NCI-H1092 (cell line): Measurements from ENCODE around the gene ZNF804B.

Experiments
- DNase-seq: peaks from one replicate; lab custom pipeline; 2025; lab: John Stamatoyannopoulos, UW

Gene ZNF804B

GRCh38 chr7:88835147-88835728 is 75.7 kb downstream of the ZNF804B start:
- DNase-seq: peak; percentile 5

- no peak for DNase-seq
These were observed 82.7 kb downstream of the ZNF804B start for GRCh38 chr7:88842201-88842600.

GRCh38 chr7:88845091-88845490 is 85.6 kb downstream of the ZNF804B start:
- DNase-seq: no peak

- DNase-seq: no peak
These were observed 91.7 kb downstream of the ZNF804B start for GRCh38 chr7:88851220-88851619.

GRCh38 chr7:88859288-88859687 is 99.8 kb downstream of the ZNF804B start:
- DNase-seq: no peak

GRCh38 chr7:88866265-88866863 is 106.9 kb downstream of the ZNF804B start:
- no peak for DNase-seq

GRCh38 chr7:88867158-88867557 is 107.7 kb downstream of the ZNF804B start:
- DNase-seq: no peak

GRCh38 chr7:88868456-88868855 is 109.0 kb downstream of the ZNF804B start:
- DNase-seq: no peak

GRCh38 chr7:88881136-88881535 is 121.6 kb downstream of the ZNF804B start:
- DNase-seq: no peak

- DNase-seq: no peak
These were observed 125.6 kb downstream of the ZNF804B start for GRCh38 chr7:88885131-88885530.

GRCh38 chr7:88888684-88889083 is 129.2 kb downstream of the ZNF804B start:
- DNase-seq: no peak

GRCh38 chr7:88910516-88910915 is 151.0 kb downstream of the ZNF804B start:
- no peak for DNase-seq

- DNase-seq: no peak
These were observed 153.4 kb downstream of the ZNF804B start for GRCh38 chr7:88912852-88913251.

- DNase-seq: no peak
These were observed 156.1 kb downstream of the ZNF804B start for GRCh38 chr7:88915615-88916014.

- DNase-seq: no peak
These were observed 160.1 kb downstream of the ZNF804B start for GRCh38 chr7:88919478-88920131.

- no peak for DNase-seq
These were observed 163.4 kb downstream of the ZNF804B start for GRCh38 chr7:88922944-88923343.

- DNase-seq: no peak
These were observed 168.8 kb downstream of the ZNF804B start for GRCh38 chr7:88928276-88928675.

GRCh38 chr7:88929719-88930118 is 170.2 kb downstream of the ZNF804B start:
- no peak for DNase-seq

- DNase-seq: no peak
These were observed 173.8 kb downstream of the ZNF804B start for GRCh38 chr7:88933285-88933684.

- DNase-seq: no peak
These were observed 183.5 kb downstream of the ZNF804B start for GRCh38 chr7:88942815-88943501.

- no peak for DNase-seq
These were observed 192.3 kb downstream of the ZNF804B start for GRCh38 chr7:88951826-88952225.

GRCh38 chr7:88964418-88964817 is 204.9 kb downstream of the ZNF804B start:
- DNase-seq: no peak

GRCh38 chr7:88965371-88965770 is 205.9 kb downstream of the ZNF804B start:
- no peak for DNase-seq
